Vagina (tissue), 2 donors: ENCODE data around the gene SEMA4G.

Experiments
- CTCF ChIP-seq, 3 experiments: fragments of 450-650 bp in 2 of 3; fragments of 200-600 bp in 1 of 3; sonication (generic) in 1 of 3; IDR thresholded peaks; one replicate each; pipeline ENCODE4 v1.5.1; 2017 to 2019; ENCODE audit warnings: antibody characterized with exemption in 3 of 3, mild to moderate bottlenecking in 2 of 3, moderate library complexity in 2 of 3
- POLR2A ChIP-seq, 2 donors: fragments of 450-650 bp; IDR thresholded peaks; one replicate each; pipeline ENCODE4 v1.6.1; 2017; ENCODE audit warnings: antibody characterized with exemption in 2 of 2, mild to moderate bottlenecking in 2 of 2, moderate library complexity in 2 of 2

GRCh38 chr10:100966887-100967286 lies 2.4 kb upstream of the SEMA4G start:
- TF ChIP-seq CTCF (IDR thresholded peaks at IDR 0.05) = no peak
- TF ChIP-seq POLR2A (IDR thresholded peaks at IDR 0.05) = no peak
